Stimulated activated CD4-positive, alpha-beta T cell treated with anti-CD3 and anti-CD28 coated beads, Interleukin-1b, Interleukin-23, amount 100 ng/mL, for 4 hours (primary cell): ENCODE results near the gene WDR72.

ENCODE experiments used
- DNase-seq, 2 donors: peaks; one replicate each; pipeline ENCODE4 v3.0.0-alpha.2; 2020; ENCODE audit warnings: low read depth in 2 of 2

The WDR72 gene

DNA sequence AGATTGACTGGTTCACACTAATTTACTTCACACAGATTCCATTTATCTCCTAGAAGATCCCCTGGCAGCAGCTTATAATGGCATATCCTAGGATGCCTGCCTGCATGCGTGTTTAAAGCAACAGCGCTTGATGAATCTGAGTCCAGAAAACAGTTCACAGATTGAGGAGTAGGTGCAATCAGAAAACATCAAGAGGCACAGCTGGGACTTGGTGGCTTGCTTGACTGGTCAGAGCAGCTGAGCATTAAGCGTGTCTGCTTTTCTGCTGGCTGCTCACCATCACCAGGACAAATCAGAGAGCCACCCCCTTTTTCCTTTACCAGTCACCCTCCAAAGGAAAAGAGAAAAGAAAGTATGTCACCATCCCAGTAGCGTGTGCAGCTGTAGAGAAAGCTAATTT is 223.6 kb downstream of the WDR72 start:
- no peak for DNase-seq

DNA sequence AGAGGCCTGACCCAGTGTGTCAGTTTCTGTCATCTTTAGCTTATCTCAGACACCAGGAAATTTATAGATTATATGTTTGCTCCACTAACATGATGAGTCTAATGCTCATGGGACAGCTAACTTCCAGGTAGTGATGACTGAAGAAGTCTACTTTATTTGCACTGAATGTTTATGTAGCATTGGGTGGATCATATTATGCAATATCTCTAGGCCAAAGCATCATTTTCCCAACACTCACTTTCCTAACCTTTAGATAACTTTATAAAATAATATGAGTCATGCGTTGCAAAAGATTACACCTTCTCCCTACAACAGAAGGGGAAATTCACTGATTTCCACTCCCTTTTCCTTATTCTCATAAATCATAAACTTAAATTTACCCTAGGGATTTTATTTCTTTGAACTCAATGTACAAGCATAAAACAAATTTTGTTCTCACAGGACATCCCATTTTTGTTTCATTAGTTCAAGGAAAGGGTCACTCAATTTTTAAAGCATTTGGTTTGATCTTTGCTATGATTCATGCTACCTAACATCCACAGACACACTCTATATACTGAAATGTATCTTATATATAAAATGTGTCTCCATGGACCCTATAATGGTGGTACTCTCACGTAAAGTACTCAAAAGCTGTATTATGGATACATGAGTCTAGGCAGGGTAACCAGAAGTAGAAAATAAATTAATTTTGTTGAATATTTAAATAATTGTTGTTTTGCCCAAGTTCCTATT is 225.2 kb downstream of the WDR72 start:
- no peak for DNase-seq

DNA sequence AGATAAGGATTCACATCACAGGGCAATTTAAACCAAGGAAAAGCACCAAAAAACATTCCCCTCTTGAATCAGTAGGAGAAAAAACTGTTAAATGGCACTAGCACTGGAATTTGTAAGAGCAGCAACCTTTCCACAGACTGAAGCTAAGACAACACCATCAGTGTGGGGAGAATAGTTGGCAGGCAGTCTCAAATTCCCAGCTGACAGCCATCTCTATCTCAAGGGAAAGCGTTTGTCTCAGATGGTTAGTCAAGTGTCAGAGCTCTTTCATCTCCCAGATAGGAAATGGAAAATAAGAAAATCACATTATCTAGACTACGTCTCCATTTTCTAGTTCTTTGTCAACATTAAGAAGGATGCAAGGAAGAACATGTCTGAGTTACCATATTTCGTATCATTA is 228.7 kb downstream of the WDR72 start:
- DNase-seq: no peak

DNA sequence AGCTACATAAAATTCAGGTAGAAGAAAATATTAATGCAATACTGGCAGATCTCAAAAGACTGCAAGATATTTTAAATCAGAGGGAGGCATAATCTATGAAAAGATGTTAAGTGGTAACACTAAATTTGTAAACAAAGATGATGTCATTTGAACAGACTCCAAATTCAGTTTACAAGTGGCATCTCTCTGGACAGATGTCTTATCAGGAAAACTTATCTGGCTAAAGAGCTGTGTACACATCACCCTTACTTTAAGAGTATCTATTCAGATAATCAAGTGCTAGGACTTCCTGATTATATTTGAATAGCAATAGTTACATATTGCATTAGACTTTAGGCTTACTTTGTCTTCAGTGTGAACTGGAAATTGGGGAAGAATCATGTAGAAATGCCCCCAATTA is 231.5 kb downstream of the WDR72 start:
- no peak for DNase-seq

DNA sequence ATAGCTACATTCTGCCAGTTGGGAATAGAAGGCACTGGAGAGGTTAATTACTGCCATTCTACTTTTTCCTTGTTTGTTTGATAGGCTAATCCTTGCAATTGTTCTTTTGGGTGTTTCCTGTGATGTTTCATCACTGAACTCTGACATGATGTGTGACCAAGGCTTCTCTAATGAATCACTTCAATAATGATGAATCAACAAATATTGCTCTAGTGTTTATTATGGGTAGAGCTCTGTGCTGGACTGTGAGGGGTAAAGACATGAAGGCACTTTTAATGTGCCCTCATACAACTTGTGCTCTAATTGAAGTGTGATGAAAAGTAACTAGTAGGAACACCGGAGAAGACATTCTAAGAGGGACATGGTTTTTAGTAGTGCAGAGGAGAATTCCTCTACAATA is 233.6 kb downstream of the WDR72 start:
- no peak for DNase-seq

DNA sequence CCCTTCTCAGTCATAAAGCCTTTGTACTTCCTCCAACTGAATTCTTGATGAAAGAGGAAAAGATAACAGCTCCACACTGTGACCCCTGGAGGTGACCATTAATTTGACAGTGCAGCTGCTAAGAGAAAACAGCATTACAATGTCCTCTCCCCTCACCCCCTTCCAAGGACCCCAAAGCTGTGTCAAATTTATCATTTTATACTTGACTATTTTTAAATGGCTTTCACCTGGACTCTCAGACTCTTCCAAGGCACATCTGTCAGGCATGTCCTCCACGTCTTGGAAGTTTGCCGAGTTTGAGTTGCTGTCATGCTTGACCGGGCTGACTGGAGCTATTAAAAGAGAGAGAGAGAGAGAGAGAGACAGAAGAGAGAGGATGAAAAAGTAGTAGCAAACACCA is 236.5 kb downstream of the WDR72 start:
- DNase-seq: no peak

DNA sequence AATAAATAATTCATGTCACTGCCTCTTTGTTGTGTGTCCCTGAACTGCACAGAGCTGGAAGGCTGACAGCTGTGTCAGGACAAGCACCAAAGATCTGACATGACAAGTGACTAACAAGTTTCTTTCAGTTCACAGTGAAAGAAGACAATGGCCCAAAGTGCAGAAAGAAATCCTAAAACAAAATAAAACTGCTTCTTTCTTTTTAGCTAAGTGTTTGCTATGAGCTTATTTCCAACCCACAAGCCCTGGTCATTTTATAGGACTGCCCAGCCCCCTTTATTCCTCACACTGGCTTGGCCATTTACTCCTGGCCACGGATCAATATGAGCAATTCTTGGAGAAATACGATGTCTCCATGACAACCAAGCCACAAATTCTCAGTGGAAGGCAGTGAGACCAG is 238.5 kb downstream of the WDR72 start:
- no peak for DNase-seq

DNA sequence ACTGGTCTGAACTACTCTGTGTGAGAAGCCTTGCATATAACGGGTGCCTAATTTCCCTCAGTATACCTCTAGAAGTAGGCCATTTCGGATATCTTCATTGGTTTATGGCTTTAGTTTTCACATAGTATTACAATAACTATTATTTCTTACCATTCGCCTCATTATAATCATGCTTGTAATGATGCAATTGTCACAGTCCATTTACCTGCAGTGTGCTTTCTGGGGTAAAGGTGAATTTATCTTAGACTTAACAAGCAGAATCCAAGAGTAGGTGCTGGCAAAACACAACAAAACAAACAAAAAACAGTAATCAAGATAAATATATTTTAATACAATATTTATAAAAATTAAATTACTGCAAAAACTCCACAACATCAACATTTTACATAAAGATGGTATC is 246.0 kb downstream of the WDR72 start:
- no peak for DNase-seq

DNA sequence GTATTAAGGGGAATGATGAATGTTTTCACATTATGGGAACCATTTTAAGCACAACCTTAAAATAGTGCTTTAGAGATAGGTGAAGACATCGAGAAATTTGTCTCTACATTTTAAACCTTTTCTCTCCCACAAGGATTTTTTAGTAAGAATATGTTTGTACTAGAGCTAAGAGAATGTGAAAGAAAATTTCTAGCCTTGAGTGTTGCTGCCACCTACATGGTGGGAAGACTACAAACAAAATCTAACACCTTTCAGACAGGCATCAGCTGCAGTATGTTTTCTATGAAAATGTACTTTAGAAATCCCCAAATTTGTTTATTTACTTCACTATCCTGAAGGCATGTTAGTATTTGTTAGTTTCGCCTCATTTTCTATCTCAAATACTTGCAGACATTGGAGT is 247.4 kb downstream of the WDR72 start:
- no peak for DNase-seq

DNA sequence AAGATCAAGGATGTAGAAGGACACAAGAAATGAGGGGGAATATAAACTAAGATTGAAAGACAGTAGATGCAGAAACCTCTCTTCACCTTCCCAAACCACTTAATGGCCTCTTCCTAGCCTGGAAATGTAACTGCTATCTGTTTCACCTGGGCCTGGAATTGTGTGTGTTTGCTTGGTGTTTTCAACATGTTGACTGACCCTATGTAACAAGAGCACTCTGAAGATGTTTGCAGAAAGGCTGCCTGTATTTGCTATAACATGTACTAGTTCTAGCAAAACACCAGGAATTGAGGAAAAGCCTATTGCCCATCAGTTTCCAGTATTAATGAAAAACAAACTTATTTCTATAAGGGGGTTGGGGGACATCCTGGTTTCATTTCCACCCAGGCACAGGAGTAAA is 248.3 kb downstream of the WDR72 start:
- DNase-seq: no peak

DNA sequence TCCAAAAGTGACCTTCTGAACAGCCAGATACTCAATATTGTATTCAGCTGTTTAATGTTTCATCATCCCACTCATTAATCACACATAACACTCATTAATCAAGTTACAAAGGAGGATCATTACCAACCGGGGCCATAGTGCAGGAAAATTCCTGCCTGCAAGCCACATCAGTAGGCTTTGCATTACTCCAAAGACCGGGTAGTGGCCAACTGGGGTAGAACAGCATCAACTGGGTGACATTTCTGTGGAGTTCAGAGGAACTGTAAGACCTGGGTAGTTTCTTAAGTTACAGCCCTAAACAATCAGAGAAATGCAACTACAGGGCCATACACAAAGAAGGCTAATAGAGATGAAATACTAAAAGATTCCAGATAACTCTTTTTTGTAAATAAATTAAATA is 253.1 kb downstream of the WDR72 start:
- DNase-seq: no peak

DNA sequence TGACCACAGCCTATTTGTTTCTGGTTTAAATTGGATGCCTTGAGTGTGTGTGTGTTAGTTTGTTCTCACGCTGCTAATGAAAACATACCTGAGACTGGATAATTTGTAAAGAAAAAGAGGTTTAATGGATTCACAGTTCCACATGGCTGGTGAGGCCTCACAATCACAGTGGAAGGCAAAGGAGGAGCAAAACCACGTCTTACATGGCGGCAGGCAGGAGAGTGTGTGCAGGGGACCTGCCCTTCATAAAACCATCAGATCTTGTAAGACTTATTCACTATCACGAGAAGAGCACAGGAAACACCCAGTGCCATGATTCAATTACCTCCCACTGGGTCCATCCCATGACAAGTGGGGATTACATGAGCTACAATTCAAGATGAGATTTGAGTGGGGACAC is 260.5 kb downstream of the WDR72 start:
- DNase-seq: no peak

DNA sequence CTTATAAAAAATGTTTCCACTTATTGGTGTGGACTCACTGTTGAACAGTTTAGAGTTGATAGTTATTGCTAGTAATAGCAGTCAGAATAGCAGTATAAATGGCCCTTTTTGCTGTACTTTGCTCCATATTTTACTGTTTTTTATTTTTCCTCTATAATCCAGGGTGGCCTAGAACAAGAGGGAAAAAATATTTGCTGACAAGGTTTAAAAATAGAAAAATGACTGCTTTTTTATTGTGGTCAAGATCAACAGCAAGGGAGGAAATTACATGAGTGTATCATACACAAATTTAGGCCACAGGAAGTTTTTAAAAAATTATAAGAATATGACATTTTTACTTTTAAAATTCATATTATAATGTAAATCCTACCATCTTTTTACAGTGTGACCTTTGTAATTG is 269.1 kb downstream of the WDR72 start:
- no peak for DNase-seq

DNA sequence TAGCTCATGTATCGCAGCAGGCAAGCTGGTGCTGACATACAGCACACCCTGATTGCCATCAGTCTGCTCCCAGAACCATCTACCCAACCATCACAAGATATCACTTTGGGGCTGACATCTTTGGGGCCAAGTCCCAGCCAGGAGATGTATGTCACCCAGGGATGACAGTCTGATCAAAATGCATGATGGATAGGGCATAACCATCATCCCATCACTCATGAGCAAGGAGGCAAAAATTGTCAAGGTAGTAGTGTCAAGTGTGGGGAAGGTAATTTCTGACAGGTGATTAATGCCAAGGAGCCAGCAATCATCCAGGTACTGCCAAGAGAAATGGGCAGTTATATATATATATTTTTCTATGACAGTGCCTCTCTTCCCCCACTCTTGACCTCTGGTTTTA is 277.4 kb downstream of the WDR72 start:
- no peak for DNase-seq

DNA sequence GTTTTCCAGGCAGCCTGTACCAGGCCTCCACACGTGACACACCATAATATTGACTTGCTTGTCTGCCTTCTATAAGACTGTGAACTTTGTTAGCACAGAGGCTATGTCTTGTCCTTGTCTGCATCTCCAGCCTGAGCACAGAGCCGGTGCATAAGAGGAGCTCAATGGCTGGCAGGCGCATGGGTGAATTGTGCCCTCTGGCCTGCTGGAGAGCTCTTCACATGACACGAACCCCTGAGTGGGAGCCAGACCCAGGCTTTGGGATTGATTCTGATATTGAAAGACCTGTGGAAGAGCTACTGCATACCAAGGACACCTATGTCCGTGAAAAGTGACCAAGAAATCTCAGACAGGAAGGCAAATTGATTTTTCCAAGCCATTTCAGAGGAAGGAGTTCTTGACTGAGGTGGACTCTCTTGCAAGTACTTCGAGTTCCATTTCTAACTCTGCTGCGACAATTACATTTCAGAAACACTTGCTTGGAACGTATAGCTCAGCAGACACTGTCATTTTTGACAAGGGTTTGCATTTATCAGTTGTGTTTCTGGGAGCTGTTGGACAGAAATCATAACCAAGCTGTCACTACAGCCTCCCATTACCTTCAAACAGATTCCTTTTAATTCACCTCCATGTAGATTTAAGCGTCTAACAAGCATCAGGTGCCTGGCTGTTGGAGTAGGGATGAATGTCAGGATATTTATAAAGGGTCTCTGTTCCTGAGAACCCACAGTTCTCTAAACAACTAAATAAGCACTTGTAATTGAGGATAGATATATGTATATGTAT is 281.3 kb downstream of the WDR72 start:
- DNase-seq: no peak

DNA sequence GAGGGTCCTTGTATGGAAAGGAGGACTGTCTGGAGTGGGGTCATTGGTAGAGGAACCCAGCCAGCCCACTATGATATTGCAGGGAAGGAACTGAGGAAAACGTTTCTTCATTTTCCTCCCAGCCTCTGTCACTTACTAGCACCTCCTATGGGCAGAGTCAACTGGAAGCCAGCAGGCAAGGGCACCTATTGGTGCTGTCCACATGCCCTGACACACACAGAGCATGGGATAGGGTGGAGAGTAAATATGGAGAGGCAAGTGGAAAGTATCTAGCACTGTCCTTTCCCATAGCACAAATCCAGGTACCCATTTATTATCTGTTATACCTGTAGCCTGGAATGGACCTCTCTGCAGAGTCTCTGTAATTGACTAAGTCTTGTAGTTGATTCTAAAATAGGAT is 285.6 kb downstream of the WDR72 start:
- no peak for DNase-seq

DNA sequence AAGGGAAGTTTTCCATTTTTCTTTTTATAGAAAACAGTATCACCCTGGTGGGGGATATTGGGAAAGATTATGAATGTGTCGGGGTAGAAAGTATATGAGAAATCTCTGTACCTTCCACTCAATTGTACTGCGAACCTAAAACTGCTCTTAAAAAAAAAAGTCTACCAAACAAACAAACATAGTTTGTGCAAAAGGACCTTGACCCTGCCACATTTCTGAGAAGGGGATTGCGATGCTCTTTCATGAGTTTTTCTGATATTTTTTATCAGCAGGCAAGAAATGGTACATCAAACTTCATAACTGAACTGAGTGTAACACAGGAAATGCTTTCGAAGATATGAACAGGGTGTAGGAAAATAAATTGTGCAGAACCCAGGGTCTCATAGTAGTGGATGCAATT is 286.0 kb downstream of the WDR72 start:
- no peak for DNase-seq

DNA sequence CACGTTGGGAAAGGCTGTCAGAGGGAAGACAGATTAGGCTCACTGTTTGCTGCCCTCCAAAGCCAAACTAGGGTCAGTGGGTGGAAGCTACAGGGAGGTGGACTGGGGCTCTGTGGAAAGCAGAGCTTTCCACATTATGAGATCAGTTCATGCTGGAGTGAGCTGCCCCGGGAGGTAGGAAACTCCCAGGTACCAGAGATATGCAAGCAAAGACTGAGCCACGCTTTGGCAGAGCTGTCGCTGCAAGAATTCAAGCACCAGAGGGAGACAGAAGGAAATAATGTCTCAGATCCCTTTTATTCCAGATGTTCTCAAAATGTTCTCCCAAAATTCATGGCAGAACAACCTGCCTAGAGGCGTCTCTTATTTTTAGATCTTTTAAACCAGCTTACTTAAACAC is 286.6 kb downstream of the WDR72 start:
- no peak for DNase-seq

DNA sequence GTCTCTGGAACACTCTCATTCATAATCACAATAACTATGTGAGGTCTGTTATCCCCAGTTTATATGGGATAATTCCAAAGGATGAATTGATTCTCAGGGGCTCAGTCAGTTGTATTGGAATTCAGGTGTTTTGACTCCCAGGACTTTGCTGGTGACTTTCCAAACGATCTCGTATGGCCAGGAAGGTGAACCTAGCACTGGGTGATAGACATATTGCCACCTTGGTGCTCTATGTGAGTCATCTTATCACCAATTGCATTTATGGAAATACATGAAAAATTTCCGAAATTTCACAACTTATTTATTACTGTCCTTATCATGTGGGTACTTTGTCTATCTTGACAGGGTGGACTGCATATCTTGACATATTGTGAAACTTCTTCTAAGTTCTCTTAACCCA is 287.3 kb downstream of the WDR72 start:
- DNase-seq: no peak

DNA sequence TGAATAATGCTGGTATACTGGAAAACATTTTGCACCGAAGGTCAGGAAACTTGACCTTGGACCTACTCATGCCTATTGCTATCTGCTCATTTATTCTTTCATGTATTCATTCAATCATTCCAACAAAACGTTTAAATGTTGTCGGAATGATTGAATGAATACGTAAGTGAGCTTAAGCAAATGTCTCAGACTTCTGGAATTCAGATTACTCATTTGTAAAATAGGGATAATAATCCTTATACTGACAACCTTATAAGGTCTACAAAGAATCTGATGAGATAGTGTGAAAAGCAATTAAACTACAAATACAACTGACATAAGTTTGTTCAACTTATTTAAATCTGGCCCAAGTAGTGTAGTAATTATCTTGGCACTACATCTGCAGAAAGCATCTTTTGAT is 288.7 kb downstream of the WDR72 start:
- DNase-seq: no peak

DNA sequence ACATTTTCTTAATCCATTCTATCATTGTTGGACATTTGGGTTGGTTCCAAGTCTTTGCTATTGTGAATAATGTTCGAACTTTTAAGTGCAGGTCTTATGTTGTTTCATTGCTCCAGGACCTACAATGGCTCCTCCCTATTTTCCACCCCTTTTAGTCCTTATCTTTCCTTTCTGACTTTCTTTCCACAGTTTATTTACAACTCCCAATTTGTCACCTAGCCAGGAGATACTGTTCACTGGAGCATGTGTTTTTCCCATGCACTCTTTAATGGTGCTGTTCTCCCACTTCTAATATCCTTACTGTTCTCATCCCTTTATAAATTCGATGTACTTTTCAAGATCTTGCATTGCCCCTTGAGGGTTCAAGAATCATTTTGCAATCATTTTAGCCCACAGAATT is 290.0 kb downstream of the WDR72 start:
- no peak for DNase-seq
